WTC11 (cell line): ENCODE measurements around the gene SAMM50. TPM values are rescaled to one million over a fixed set of nuclear protein-coding genes. Genes with fewer than 3 reads are reported as not detected.

Experiments
- ATAC-seq: fragments of 200-7000 bp; cut with Tn5 transposase; 2 replicates; pipeline ENCODE4 v1.10.0; 2021; ENCODE audit warnings: mild to moderate bottlenecking, moderate library complexity
- CTCF ChIA-PET: fragments of 300-600 bp; sonication (Branson Sonifier 250); formaldehyde crosslinking; loops from one replicate; lab custom pipeline; 2021; ENCODE audit warnings: antibody characterized with exemption; lab: Charles Lee
- POLR2A ChIA-PET: fragments of 350-600 bp; sonication (Branson Sonifier 250); formaldehyde crosslinking; loops from one replicate; lab custom pipeline; 2021; ENCODE audit warnings: antibody characterized with exemption; lab: Charles Lee
- DNase-seq: peaks from one replicate; pipeline ENCODE4 v3.0.0; 2021; ENCODE audit warnings: low spot score
- H3K27ac Mint-ChIP-seq: 2 replicates; pipeline ENCODE4 v1.8.0; 2021; ENCODE audit warnings: mixed read lengths
- H3K27me3 Mint-ChIP-seq: 2 replicates; pipeline ENCODE4 v1.8.0; 2021; ENCODE audit warnings: low read depth, mild to moderate bottlenecking, moderate library complexity, mixed read lengths
- H3K36me3 Mint-ChIP-seq: 2 replicates; pipeline ENCODE4 v1.8.0; 2021; ENCODE audit warnings: mixed read lengths
- H3K4me1 Mint-ChIP-seq: 2 replicates; pipeline ENCODE4 v1.8.0; 2022; ENCODE audit warnings: mixed read lengths
- H3K4me3 Mint-ChIP-seq: 2 replicates; pipeline ENCODE4 v1.8.0; 2021; ENCODE audit warnings: mild to moderate bottlenecking, moderate library complexity, mixed read lengths
- H3K9me3 Mint-ChIP-seq: 2 replicates; pipeline ENCODE4 v1.8.0; 2021; ENCODE audit warnings: mixed read lengths
- ATF1 ChIP-seq: sonication (generic); formaldehyde crosslinking; IDR thresholded peaks from 2 replicates; pipeline ENCODE4 v1.8.1; 2023; ENCODE audit warnings: mild to moderate bottlenecking, moderate library complexity, missing genetic modification reagents
- CREB1 ChIP-seq: sonication (generic); formaldehyde crosslinking; IDR thresholded peaks from 2 replicates; pipeline ENCODE4 v1.8.0; 2023; ENCODE audit warnings: mild to moderate bottlenecking, missing genetic modification reagents
- E2F1 ChIP-seq: sonication (generic); formaldehyde crosslinking; IDR thresholded peaks from 2 replicates; pipeline ENCODE4 v1.8.0; 2022; ENCODE audit warnings: mild to moderate bottlenecking, missing genetic modification reagents
- E2F4 ChIP-seq: sonication (generic); formaldehyde crosslinking; IDR thresholded peaks from 2 replicates; pipeline ENCODE4 v1.8.1; 2022; ENCODE audit warnings: low read depth, mild to moderate bottlenecking, moderate library complexity, missing genetic modification reagents, borderline replicate concordance
- FOXJ3 ChIP-seq: sonication (generic); formaldehyde crosslinking; IDR thresholded peaks from 2 replicates; pipeline ENCODE4 v1.9.0; 2021; ENCODE audit warnings: missing genetic modification reagents, mild to moderate bottlenecking, borderline replicate concordance
- FOXP1 ChIP-seq: sonication (generic); formaldehyde crosslinking; IDR thresholded peaks from 2 replicates; pipeline ENCODE4 v1.8.0; 2022; ENCODE audit warnings: missing genetic modification reagents, mild to moderate bottlenecking, moderate library complexity, borderline replicate concordance
- IRF1 ChIP-seq: sonication (generic); formaldehyde crosslinking; IDR thresholded peaks from 2 replicates; pipeline ENCODE4 v1.8.0; 2023; ENCODE audit warnings: missing genetic modification reagents
- NFE2L1 ChIP-seq: sonication (generic); formaldehyde crosslinking; IDR thresholded peaks from 2 replicates; pipeline ENCODE4 v1.8.1; 2023; ENCODE audit warnings: missing genetic modification reagents
- SOX15 ChIP-seq: fragments of 250-450 bp; sonication (Bioruptor Pico); IDR thresholded peaks from 2 replicates; pipeline ENCODE4 v1.9.0; 2021; ENCODE audit warnings: mild to moderate bottlenecking
- ZNF263 ChIP-seq: sonication (generic); formaldehyde crosslinking; IDR thresholded peaks from 2 replicates; pipeline ENCODE4 v1.8.1; 2022; ENCODE audit warnings: low read depth, mild to moderate bottlenecking, moderate library complexity, missing genetic modification reagents
- total RNA-seq: library from RNA; stranded (reverse); gene quantifications from 3 replicates; pipeline ENCODE4 v1.2.3, GENCODE V29; 2021
- TF ChIP-seq, protein P1 (sequence below): fragments of 250-450 bp; sonication (Bioruptor Pico); IDR thresholded peaks from 2 replicates; pipeline ENCODE4 v1.9.0; 2021; ENCODE audit warnings: mild to moderate bottlenecking, borderline replicate concordance
- TF ChIP-seq, protein P2 (sequence below): sonication (generic); formaldehyde crosslinking; IDR thresholded peaks from 2 replicates; pipeline ENCODE4 v1.8.0; 2022; ENCODE audit warnings: mild to moderate bottlenecking, missing genetic modification reagents
- TF ChIP-seq, protein P3 (sequence below): sonication (generic); formaldehyde crosslinking; IDR thresholded peaks from 2 replicates; pipeline ENCODE4 v1.8.1; 2023; ENCODE audit warnings: mild to moderate bottlenecking, missing genetic modification reagents
- TF ChIP-seq, protein P4 (sequence below): fragments of 200-600 bp; IDR thresholded peaks from 2 replicates; pipeline ENCODE4 v1.8.0; 2022; ENCODE audit warnings: antibody characterized with exemption
- TF ChIP-seq, protein P5 (sequence below): sonication (generic); formaldehyde crosslinking; IDR thresholded peaks from 2 replicates; pipeline ENCODE4 v1.8.1; 2022; ENCODE audit warnings: mild to moderate bottlenecking, missing genetic modification reagents, moderate library complexity, borderline replicate concordance

SAMM50 gene
- total RNA-seq, 1 experiment from 2014 or later: 72.1 TPM

DNA sequence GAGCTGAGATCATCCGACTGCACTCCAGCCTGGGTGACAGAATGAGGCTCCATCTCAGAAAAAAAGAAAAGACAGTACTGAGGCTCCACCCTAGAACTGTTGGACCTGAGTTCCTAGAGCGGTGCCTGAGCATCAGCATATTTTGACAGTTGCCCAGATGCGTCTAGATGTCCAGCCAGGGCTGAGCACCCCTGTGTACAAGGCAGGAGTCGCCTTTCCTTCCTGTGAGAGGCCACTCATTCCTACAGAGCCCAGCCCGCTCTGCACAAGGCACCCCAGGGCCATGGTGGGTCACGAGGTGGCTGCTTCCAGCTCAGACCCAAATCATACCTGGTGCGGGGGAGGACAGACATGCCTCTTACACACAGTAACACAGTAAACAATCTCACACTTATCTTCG lies 15.9 kb downstream of the SAMM50 start (continued):
- TF ChIP-seq E2F1 (CRISPR knock-in tag): no peak
- TF ChIP-seq IRF1 (CRISPR knock-in tag): no peak
- TF ChIP-seq, protein P1, sequence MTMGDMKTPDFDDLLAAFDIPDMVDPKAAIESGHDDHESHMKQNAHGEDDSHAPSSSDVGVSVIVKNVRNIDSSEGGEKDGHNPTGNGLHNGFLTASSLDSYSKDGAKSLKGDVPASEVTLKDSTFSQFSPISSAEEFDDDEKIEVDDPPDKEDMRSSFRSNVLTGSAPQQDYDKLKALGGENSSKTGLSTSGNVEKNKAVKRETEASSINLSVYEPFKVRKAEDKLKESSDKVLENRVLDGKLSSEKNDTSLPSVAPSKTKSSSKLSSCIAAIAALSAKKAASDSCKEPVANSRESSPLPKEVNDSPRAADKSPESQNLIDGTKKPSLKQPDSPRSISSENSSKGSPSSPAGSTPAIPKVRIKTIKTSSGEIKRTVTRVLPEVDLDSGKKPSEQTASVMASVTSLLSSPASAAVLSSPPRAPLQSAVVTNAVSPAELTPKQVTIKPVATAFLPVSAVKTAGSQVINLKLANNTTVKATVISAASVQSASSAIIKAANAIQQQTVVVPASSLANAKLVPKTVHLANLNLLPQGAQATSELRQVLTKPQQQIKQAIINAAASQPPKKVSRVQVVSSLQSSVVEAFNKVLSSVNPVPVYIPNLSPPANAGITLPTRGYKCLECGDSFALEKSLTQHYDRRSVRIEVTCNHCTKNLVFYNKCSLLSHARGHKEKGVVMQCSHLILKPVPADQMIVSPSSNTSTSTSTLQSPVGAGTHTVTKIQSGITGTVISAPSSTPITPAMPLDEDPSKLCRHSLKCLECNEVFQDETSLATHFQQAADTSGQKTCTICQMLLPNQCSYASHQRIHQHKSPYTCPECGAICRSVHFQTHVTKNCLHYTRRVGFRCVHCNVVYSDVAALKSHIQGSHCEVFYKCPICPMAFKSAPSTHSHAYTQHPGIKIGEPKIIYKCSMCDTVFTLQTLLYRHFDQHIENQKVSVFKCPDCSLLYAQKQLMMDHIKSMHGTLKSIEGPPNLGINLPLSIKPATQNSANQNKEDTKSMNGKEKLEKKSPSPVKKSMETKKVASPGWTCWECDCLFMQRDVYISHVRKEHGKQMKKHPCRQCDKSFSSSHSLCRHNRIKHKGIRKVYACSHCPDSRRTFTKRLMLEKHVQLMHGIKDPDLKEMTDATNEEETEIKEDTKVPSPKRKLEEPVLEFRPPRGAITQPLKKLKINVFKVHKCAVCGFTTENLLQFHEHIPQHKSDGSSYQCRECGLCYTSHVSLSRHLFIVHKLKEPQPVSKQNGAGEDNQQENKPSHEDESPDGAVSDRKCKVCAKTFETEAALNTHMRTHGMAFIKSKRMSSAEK (CRISPR knock-in tag): no peak
- TF ChIP-seq, protein P2, sequence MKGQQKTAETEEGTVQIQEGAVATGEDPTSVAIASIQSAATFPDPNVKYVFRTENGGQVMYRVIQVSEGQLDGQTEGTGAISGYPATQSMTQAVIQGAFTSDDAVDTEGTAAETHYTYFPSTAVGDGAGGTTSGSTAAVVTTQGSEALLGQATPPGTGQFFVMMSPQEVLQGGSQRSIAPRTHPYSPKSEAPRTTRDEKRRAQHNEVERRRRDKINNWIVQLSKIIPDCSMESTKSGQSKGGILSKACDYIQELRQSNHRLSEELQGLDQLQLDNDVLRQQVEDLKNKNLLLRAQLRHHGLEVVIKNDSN (CRISPR knock-in tag): no peak
- no peak for TF ChIP-seq NFE2L1 (CRISPR knock-in tag)
- TF ChIP-seq ZNF263 (CRISPR knock-in tag): no peak

- POLR2A ChIA-PET: no interaction called here
- TF ChIP-seq ATF1 (CRISPR knock-in tag) (no peak), CREB1 (CRISPR knock-in tag) (no peak), SOX15 (no peak), FOXJ3 (CRISPR knock-in tag) (no peak), FOXP1 (CRISPR knock-in tag) (no peak), E2F4 (CRISPR knock-in tag) (no peak)
- TF ChIP-seq, protein P3, sequence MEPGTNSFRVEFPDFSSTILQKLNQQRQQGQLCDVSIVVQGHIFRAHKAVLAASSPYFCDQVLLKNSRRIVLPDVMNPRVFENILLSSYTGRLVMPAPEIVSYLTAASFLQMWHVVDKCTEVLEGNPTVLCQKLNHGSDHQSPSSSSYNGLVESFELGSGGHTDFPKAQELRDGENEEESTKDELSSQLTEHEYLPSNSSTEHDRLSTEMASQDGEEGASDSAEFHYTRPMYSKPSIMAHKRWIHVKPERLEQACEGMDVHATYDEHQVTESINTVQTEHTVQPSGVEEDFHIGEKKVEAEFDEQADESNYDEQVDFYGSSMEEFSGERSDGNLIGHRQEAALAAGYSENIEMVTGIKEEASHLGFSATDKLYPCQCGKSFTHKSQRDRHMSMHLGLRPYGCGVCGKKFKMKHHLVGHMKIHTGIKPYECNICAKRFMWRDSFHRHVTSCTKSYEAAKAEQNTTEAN (CRISPR knock-in tag): no peak
- TF ChIP-seq, protein P4, sequence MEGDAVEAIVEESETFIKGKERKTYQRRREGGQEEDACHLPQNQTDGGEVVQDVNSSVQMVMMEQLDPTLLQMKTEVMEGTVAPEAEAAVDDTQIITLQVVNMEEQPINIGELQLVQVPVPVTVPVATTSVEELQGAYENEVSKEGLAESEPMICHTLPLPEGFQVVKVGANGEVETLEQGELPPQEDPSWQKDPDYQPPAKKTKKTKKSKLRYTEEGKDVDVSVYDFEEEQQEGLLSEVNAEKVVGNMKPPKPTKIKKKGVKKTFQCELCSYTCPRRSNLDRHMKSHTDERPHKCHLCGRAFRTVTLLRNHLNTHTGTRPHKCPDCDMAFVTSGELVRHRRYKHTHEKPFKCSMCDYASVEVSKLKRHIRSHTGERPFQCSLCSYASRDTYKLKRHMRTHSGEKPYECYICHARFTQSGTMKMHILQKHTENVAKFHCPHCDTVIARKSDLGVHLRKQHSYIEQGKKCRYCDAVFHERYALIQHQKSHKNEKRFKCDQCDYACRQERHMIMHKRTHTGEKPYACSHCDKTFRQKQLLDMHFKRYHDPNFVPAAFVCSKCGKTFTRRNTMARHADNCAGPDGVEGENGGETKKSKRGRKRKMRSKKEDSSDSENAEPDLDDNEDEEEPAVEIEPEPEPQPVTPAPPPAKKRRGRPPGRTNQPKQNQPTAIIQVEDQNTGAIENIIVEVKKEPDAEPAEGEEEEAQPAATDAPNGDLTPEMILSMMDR: no peak
- TF ChIP-seq, protein P5, sequence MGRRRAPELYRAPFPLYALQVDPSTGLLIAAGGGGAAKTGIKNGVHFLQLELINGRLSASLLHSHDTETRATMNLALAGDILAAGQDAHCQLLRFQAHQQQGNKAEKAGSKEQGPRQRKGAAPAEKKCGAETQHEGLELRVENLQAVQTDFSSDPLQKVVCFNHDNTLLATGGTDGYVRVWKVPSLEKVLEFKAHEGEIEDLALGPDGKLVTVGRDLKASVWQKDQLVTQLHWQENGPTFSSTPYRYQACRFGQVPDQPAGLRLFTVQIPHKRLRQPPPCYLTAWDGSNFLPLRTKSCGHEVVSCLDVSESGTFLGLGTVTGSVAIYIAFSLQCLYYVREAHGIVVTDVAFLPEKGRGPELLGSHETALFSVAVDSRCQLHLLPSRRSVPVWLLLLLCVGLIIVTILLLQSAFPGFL: no peak
- no peak for DNase-seq
- H3K9me3 Mint-ChIP-seq: no peaks in the 10 kb centered on the region
- no peak for ATAC-seq
- H3K27me3 Mint-ChIP-seq: no peaks in the 10 kb centered on the region
- no peaks in the 10 kb centered on the region for H3K4me1 Mint-ChIP-seq
- H3K36me3 Mint-ChIP-seq: peaks cover 66% of the 10 kb centered on the region
- H3K4me3 Mint-ChIP-seq: no peak overlapping the region
- no peak overlapping the region for H3K27ac Mint-ChIP-seq
- CTCF ChIA-PET: interaction anchor here (1.5 kb wide), 1 partner anchor 27 kb away, joined by 4 read pairs; no protein-coding TSS in a partner anchor
Measured at GRCh38 chr22:43972931-43973462, 17.8 kb downstream of the SAMM50 start.
